Fibroblast of gingiva (primary cell): ENCODE data around the gene TEP1.
"Not testable (repeated sequence)": the region's sequence is repeated elsewhere in the genome, so short reads cannot be mapped to it uniquely, and the experiment has no call there.

Experiments used
- DNase-seq: peaks from one replicate; pipeline ENCODE4 v3.0.0-alpha.2; 2011; ENCODE audit warnings: low read depth

Gene TEP1

GRCh38 chr14:20341032-20341431, 72.3 kb downstream of the TEP1 start:
- not testable (repeated sequence) for DNase-seq

GRCh38 chr14:20334017-20334416, 79.3 kb downstream of the TEP1 start:
- DNase-seq: no peak

- no peak for DNase-seq
Measured at GRCh38 chr14:20333494-20333841, 79.8 kb downstream of the TEP1 start.

GRCh38 chr14:20332788-20333493, 80.4 kb downstream of the TEP1 start, which contains the start of gene CCNB1IP1:
Gene CCNB1IP1, minus strand, starts transcription at chr14:20333279. Its CDS starts 16,756 bp downstream, at chr14:20316523.
- peak; percentile 81 for DNase-seq

GRCh38 chr14:20332431-20332787, 80.9 kb downstream of the TEP1 start:
- no peak for DNase-seq

GRCh38 chr14:20331053-20331613, 82.2 kb downstream of the TEP1 start:
- DNase-seq: no peak

GRCh38 chr14:20329355-20329754, 83.9 kb downstream of the TEP1 start:
- no peak for DNase-seq

- DNase-seq: no peak
Measured at GRCh38 chr14:20328705-20329104, 84.6 kb downstream of the TEP1 start.

GRCh38 chr14:20327005-20327869, 86.1 kb downstream of the TEP1 start:
- peak; percentile 56 for DNase-seq

- DNase-seq: no peak
Measured at GRCh38 chr14:20317720-20318119, 95.6 kb downstream of the TEP1 start.
